HG03565 (cell line): ENCODE results near the gene LAMC2.

Source experiments
- ATAC-seq: cut with Tn5 transposase; IDR thresholded peaks from one replicate; pipeline ENCODE4 v1.9.1; 2021; ENCODE audit warnings: mild to moderate bottlenecking, moderate library complexity; ENCODE audit not compliant: unreplicated experiment

Gene LAMC2

DNA sequence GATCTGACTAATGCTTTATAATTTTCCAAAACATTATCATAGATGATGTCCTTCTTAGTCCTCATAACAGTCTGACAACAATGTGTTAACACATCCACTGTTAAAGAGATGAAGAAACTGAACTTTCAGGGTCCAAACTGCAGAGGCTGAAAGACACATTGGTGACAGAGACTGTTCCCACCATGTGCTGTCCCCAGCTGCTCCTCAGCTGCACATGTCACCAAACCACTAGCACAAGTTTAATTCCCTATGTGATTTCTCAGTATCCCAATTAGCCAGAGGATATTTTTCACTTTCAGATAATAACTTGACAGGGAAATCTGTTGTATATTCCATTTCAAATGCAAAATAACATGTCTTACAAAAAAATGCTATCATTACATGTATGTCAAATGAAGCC is 24.6 kb downstream of the LAMC2 start:
- no peak for ATAC-seq

DNA sequence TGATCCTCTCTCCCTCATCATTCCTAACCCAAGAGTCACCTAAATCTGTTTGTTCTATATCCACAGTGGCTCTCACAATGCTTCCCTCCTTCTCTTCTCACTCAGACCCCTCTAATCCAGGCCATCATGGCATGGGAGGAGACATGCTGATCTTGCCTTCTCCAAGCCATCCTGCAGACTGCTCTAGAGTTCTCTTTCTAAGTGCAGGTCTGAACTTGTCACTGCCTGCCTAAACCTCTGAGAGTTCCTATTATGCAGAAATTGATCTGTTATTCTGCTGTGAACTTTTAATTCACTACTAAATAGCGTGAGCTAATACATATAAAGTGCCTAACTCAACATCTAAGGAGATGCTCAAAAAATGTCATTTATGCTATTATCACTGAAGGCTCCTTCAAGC is 26.8 kb downstream of the LAMC2 start:
- no peak for ATAC-seq

DNA sequence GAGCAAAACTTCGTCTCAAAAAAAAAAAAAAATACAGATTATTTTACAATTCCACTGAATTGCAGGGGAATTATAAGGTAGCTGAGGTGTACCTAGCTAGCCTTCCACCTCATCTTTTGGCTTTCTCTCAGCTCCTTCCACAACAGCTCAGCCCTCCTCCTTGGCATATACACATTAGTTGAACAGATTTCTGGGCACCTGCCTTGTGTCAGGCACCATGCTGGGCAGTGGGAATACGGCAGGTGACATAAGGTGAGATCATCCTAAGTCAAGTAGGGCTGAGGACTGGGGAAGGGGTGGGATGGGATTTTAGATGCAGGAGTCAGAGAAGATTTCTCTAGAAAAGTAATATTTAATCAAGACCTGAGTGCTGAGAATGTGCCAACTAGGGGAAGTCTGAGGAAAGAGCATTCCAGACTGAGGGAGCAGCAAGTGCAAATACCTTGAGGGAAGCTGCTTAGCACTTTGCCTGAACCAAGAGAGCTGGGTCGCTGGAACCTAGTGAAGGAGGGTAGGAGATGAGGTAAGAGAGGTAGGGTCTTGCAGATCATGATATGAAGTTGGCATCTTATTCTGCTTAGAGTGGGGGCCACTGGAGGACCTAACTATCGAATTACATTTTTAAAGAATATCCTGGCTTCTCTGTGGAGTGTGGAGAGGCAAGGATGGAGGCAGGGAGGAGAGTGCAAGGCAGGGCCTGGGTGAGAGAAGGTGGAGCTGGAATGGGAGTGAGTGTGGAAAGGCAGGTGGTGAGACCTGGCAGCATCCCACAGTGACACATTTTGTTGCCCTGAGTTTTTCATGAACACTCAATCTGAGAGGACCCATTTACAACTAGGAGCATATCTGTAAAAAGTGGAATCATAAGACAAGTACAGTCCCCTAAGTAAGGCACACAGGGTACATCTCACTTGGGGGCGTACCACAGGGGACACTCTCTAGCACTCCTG is 28.2 kb downstream of the LAMC2 start:
- no peak for ATAC-seq

DNA sequence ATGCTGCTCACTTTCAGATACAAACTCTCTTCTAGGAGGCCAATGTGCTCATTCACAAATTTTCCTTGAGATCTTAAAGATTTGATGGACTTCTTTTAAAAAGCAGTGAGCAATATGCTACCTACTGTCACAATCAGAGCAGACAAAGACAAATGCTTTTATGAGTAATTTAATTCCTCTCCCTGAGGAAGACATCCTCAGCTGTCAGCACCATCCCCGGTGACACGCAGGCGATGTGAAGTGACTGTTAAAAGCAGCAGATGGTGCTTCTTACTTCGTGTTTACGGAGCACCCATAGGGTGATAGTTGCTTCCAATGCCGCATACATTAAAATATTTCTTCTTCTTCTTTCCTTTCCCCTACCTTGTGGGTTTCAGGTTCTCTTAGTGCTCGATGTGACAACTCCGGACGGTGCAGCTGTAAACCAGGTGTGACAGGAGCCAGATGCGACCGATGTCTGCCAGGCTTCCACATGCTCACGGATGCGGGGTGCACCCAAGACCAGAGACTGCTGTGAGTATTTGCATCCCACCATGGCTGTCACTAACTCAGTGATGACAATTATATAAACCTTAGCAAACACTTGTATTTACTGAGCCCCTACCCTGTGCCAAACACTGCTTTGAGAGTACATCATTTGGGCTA is 29.1 kb downstream of the LAMC2 start:
- ATAC-seq = no peak

DNA sequence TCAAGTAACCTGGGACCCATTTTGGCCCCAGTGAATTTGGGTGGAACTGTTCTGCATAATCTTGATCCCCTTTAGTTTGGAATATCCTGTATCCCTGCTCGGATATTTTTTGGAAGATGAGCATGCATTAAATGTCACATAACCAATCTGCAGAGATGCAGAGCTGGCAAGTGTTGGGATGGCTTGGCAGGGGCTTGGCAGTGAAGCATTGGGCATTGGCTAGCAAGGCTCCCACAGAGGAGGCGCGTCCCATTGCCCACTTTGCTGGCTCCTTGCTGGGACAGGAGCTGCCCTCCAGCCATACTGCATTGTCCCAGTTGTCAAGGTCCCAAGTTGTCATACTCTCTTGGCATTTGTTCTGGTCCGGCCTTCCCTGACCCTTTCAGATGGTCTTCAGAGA is 29.9 kb downstream of the LAMC2 start:
- ATAC-seq = no peak

DNA sequence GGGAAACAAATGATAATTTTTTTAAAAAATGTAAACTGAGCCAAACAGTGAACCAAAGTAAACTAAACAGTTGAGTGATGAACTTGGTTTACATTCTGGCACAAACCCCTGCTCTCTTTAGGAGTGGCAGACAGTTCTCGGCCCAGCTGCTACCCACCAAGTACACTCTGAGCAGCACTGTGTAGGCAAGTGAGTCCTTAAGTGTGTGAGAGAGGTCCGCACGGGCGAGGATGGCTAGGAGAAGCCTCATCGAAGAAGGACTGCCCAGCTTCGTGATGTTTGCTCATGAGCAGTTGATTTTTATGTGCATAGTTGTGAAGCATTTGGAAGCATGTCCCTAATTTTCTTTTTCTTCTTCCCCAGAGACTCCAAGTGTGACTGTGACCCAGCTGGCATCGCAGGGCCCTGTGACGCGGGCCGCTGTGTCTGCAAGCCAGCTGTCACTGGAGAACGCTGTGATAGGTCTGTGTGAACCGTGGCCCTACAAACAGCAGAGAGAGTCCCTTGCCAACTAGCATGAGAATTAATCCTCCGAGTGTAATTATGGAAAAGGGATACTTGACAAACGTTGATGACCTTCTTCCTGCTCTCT is 32.1 kb downstream of the LAMC2 start:
- no peak for ATAC-seq

DNA sequence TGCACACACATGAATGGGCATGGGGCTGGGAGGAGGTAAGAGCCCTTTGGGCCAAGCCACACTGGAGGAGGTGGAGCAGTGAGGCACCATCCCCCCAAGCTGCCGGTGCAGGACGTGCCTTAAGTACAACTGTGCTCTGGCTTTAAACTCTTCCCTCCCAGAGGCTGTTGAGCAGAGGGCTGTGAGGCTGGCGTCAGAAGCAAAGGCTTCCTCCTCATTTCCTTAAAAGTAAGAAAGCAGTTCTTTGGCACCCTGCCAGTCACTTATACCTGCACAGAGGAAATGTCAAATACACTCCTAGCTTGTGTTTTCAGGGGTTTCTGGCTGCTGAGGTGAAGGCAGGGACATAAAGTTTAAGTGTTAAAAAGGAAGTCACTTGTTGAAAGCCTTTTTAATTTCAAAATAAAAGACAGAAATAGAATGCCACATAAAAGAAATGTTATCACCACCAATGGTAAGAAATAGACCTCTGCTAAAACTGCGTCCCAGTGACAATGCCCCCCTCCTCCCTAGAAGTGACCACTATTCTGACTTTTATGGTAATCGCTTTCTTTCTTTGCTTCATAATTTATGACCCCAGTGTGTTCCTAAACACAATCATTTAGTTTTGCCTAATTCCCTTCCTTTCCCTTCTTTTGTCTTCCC is 33.0 kb downstream of the LAMC2 start:
- no peak for ATAC-seq

DNA sequence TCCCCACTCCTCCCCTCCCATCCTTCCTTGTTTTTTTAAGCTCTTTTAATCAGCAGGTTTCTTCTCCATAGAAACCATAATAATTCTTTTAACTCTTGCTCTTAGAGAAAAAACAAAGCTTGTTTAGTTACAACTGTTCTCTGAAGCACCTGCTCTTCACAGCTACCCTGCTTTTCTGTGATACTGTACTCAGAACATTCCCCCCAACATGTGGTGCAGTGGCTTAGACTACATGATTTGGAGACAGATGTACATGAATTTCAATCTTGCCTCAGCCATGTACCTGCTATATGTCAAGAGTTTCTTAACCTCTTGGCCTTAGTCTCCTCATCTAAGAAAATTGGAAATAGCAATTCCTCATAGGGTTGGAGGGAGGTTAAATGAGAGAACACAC is 33.5 kb downstream of the LAMC2 start:
- ATAC-seq = no peak

DNA sequence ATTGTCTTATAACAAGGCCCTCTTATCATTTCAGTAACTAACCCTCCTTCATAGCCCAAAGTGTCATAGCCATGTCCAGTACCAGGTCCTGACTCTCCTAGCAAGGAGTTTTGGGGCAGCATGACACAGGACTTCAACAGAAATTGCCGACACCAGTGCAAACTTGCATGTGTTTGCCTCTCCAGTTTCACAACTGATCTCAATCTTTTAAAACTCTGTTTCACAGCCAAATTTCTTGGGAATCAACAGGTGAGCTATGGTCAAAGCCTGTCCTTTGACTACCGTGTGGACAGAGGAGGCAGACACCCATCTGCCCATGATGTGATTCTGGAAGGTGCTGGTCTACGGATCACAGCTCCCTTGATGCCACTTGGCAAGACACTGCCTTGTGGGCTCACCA is 36.8 kb downstream of the LAMC2 start:
- ATAC-seq = no peak

DNA sequence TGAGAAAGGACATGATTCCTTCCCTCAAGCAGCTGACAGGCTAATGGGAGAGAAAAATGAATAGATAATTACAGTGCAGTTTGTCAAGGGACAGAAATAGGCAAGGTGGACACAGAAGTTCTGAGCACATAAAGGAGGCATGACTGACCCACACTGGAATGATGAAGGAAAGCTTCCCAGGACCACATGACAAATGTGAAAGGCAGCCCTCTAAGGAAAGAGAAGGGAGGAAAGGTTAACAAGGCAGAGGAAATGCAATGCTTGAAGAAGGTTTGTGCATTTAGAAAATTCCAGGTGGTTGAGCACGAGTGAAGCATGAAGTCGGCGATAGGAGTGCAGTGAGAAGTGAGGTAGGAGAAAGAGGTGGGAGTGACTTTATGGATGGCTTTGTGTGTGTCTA is 37.4 kb downstream of the LAMC2 start:
- ATAC-seq = no peak

DNA sequence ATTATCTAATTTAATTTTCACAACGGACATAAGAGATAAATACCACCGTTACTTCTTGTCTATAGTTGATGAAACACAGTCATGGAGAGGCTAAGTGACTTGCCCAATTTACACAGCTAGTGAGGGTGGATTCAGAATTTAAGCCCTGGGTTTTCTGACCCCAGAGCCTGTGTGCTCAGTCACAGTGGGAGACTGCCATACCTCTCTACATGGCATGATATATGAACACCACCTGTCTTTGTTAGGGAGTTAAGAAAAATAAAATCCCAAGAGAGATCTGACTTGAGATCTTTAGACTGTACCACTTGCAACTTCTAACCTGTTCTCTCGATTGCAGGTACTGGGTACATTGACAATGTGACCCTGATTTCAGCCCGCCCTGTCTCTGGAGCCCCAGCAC is 40.3 kb downstream of the LAMC2 start:
- no peak for ATAC-seq

DNA sequence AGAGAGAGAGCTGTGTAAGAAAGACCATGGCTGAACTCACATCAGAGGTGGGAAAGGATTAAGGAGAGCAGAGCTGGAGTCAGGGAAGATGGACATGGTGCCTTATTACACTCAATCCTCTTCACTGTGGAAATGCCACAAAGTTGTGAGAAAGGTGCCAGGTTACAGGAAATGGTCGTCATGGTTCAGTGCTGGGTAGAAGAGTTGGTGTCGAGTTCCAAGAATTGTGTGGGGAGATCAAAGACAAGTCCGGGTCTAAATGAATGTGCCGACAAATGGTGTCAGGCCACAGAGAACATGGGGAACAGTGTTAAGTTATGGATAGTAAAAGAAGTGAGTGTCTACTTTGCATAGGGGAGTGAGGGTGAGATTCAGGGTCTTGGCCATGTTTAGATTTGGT is 40.9 kb downstream of the LAMC2 start:
- no peak for ATAC-seq

DNA sequence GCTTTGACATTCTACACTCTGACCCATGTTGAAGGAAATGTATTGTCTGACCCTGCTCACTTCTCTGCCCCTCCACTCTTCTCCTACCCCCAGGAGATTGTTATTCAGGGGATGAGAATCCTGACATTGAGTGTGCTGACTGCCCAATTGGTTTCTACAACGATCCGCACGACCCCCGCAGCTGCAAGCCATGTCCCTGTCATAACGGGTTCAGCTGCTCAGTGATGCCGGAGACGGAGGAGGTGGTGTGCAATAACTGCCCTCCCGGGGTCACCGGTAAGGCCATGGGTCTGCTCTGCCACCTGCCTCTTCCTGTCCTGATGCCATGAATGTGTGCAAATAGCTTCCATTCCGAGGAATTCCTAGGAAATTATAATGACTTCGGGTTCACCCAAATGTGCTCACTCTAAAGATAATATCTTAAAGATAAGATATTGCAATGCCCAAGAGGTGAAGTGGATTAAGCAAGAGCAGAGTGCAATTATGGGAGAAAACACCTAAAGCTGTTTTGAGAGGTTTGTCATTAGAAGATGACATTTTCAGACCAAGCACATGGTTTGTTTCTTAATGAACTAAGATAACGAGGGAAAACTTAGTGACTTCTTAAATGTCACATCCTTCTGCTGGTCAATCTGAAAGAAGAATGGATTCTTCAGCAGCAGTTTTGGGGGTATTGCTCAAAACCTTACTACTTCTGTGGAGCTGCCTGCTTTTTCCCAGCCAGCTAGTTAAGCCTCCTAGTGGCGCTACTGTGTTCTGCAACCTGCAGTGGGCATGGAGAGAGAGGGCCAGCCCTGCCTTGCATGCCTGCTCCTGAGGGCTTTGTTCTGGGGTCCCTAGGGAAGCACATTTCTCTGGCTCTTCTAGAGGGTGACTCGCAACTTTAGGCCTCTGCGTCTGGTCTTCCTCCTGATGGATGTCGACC is 41.6 kb downstream of the LAMC2 start:
- no peak for ATAC-seq

DNA sequence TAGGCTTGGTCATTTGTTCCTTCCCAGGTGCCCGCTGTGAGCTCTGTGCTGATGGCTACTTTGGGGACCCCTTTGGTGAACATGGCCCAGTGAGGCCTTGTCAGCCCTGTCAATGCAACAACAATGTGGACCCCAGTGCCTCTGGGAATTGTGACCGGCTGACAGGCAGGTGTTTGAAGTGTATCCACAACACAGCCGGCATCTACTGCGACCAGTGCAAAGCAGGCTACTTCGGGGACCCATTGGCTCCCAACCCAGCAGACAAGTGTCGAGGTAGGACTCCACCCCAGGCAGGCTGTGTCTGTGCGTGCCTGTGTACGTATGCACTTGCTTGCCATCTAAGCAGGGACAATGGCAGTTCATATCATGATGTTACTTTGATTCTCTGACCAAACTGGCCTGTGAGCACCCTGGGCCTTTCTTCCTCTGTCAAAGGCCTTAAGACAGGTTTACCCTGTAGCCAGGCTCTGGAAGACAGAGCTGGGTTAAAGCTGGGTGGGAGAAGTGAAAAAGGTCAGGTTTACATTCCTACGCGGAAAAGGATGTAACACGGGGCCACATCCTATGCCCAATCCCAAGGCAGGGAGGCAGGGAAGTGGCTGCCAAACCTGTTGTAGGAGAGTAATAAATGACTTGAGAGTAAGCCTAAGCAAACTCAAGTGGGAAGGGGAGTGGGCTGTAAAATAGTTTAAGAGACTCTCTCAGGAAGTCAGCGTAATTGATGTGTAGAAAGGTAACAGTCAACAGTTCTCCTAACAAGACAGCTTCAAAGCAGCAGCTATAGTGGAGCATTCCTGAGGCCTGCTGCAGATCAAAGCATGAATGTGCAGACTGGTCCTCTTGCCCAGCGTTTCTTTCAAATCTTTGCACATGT is 42.5 kb downstream of the LAMC2 start:
- ATAC-seq = no peak

DNA sequence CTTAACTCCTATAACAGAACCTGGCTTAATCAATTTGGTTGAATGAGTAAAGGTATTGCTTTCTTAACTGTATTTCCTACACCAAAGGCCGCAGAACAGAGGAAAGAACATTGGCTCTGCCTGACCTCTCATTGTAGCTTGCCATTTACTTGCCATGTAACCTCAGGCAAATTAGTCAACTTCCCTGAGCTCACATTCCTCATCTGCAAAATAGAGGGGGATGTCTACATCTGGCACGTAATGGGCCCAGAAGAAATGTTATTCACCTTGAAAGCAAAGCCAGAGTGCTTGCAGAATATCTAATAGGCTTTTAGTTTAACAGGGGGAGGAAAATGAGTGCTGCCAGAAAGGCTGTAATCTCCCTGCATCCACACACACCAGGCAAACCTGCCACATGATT is 44.3 kb downstream of the LAMC2 start:
- ATAC-seq = no peak

DNA sequence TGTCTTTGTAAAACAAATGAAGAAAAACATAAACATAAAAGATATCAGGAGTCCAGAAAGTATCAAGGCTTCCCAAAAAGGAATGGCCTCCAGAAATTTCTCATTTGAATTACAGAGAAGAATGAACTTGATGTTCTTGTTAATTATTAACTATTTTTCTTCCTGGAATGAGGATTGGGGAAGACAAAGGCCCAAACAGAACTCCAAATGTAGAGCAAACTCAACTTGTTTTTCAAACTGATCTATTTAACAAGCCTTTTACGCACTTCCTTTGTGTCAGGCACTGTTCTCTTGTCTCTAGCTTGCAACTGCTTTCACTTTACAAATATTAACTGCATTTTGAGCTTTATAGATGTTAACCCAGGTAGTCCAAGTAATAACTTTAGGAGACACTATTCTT is 45.5 kb downstream of the LAMC2 start:
- no peak for ATAC-seq

DNA sequence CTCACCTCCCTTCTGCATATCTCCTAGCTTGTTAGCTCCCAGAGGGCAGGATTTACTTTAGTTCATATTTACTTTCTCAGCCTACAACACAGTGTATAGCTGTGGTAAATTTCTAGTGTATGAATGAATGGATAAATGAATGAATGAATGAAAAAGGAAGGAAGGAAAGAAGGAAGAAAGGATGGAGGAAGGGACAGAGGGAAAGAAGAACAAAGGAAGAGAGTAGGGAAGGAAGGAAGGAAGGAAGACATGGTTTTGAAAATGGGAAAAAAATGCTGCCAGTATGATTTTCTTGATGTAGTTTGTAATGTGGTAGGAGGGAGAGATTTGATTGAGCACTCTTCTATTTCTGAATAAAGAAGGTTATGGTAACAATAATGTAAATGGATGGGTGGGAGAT is 47.0 kb downstream of the LAMC2 start:
- ATAC-seq = no peak

DNA sequence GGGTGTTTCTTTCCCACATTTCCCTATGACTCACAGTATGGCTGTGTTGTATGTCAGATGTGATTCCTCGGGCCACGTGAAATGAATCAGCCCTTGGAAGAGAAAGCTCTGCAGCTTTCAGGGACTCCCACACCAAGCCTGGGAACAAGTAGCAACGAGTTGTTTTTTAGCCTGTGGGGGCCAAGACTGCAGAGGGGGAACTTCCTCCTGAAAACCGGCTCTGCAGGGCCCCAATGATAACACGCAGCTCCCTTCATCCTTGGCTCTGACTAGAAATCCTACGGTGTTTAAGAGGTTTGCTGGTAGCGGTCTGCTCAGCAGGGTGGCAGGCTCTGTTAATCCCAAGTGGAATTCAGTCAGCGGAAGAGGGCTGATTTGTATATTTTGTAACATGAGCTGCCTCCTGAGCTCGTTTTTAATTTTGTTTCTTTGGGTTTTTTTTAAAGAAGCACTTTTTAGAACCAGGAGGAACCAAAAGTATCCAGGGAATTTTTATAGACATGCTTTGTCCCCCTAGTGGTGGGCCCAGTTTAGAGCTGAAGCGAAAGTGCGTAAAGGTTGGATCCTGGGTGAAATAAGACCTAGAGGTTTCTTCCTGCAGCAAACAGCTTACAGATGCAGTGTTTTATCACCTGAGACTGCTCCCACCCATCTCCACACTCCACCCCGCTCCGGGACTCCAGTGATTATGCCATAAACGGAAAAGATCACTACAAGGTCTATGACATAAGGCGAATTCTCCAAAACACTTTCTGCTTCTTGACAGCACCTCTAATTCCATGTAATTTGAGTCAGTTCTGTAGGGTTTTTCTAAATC is 48.8 kb downstream of the LAMC2 start:
- no peak for ATAC-seq

DNA sequence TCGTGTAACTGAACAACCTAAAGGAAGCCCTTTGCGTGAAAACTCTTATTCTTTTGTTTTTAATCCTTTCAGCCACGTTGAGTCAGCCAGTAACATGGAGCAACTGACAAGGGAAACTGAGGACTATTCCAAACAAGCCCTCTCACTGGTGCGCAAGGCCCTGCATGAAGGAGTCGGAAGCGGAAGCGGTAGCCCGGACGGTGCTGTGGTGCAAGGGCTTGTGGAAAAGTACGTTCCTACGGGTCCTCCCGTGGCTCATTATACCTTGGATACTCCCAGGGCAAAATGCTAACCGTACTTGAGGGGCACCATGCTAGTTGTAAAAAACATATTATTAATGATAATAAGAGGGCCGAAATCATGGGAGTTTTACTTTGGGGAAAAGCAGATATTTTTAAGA is 49.4 kb downstream of the LAMC2 start:
- ATAC-seq = no peak
